Mononuclear cell (primary cell): ENCODE measurements around the gene PTP4A2. TPM values are rescaled to one million over a fixed set of nuclear protein-coding genes. Genes with fewer than 3 reads are reported as not detected.

ENCODE experiments used
- total RNA-seq: library from RNA; depleted of rRNA; stranded (reverse); fragments of >200 nt; gene quantifications from one replicate; pipeline ENCODE4 v1.2.3, GENCODE V29; 2012

Gene PTP4A2
- total RNA-seq, 1 donor: 729 TPM

Other genes with a start within 250 kb of the PTP4A2 start
- gene COL16A1, start 234.4 kb downstream of the PTP4A2 start, total RNA-seq: 0.10 TPM
- 0.73 TPM for gene ADGRB2, start 174.0 kb downstream of the PTP4A2 start, total RNA-seq
- 3.4 TPM for gene SPOCD1, start 122.3 kb downstream of the PTP4A2 start, total RNA-seq
- 54.7 TPM for gene KHDRBS1, start 75.5 kb upstream of the PTP4A2 start, total RNA-seq
- 2.9 TPM for gene TMEM39B, start 134.6 kb upstream of the PTP4A2 start, total RNA-seq
- gene KPNA6, start 169.7 kb upstream of the PTP4A2 start, total RNA-seq: 46.9 TPM
- gene TXLNA, start 241.3 kb upstream of the PTP4A2 start, total RNA-seq: 10.5 TPM